GM15510 (cell line): ENCODE results near the gene ASH1L.

ENCODE experiments used
- POLR2A ChIP-seq: IDR thresholded peaks from 3 replicates; pipeline ENCODE4 v1.6.1; 2011; ENCODE audit warnings: borderline replicate concordance; ENCODE audit not compliant: insufficient read length; ENCODE audit errors: extremely low read depth

ASH1L gene

GRCh38 chr1:155562581-155563376 lies at the start of gene ASH1L:
Gene ASH1L, minus strand, starts transcription at chr1:155562803. Its CDS starts 41,284 bp downstream, at chr1:155521519.
- peak; percentile 99 for TF ChIP-seq POLR2A

- TF ChIP-seq POLR2A: peak; percentile 84
Measured at GRCh38 chr1:155609515-155610256, 47.1 kb upstream of the ASH1L start, which contains the start of gene MSTO1. Gene MSTO1, plus strand, starts transcription at chr1:155610218. Its CDS starts 31 bp downstream, at chr1:155610249.

- no peak for TF ChIP-seq POLR2A
Measured at GRCh38 chr1:155608888-155609225, 46.3 kb upstream of the ASH1L start.

GRCh38 chr1:155607708-155608107 lies 45.1 kb upstream of the ASH1L start:
- no peak for TF ChIP-seq POLR2A

GRCh38 chr1:155598842-155599331 lies 36.3 kb upstream of the ASH1L start:
- TF ChIP-seq POLR2A: no peak

- TF ChIP-seq POLR2A: no peak
Measured at GRCh38 chr1:155596864-155597263, 34.3 kb upstream of the ASH1L start.

GRCh38 chr1:155591770-155592169 lies 29.2 kb upstream of the ASH1L start:
- no peak for TF ChIP-seq POLR2A

- no peak for TF ChIP-seq POLR2A
Measured at GRCh38 chr1:155574077-155574476, 11.5 kb upstream of the ASH1L start.

GRCh38 chr1:155570593-155570990 lies 8.0 kb upstream of the ASH1L start:
- TF ChIP-seq POLR2A: no peak

GRCh38 chr1:155569988-155570592 lies 7.5 kb upstream of the ASH1L start:
- TF ChIP-seq POLR2A: no peak

- no peak for TF ChIP-seq POLR2A
Measured at GRCh38 chr1:155555915-155556314, 6.7 kb downstream of the ASH1L start.

- no peak for TF ChIP-seq POLR2A
Measured at GRCh38 chr1:155553349-155553748, 9.3 kb downstream of the ASH1L start.

- TF ChIP-seq POLR2A: no peak
Measured at GRCh38 chr1:155548706-155549105, 13.9 kb downstream of the ASH1L start.

- TF ChIP-seq POLR2A: no peak
Measured at GRCh38 chr1:155540000-155540874, 22.4 kb downstream of the ASH1L start.
